Upper lobe of right lung (tissue), 1 donor: ENCODE data around the gene SCN5A. TPM values are rescaled to one million over a fixed set of nuclear protein-coding genes. Genes with fewer than 3 reads are reported as not detected.

Source experiments
- ATAC-seq: fragments of 200-7000 bp; cut with Tn5 transposase; one replicate; pipeline ENCODE4 v1.9.1; 2020; ENCODE audit warnings: mild to moderate bottlenecking, moderate library complexity
- DNase-seq: peaks from one replicate; pipeline ENCODE4 v3.0.0-alpha.2; 2020
- H3K27ac ChIP-seq: fragments of 200-600 bp; one replicate; pipeline ENCODE4 v1.8.0; 2022
- H3K27me3 ChIP-seq: fragments of 200-600 bp; one replicate; pipeline ENCODE4 v1.8.0; 2022; ENCODE audit warnings: mild to moderate bottlenecking
- H3K36me3 ChIP-seq: fragments of 200-600 bp; one replicate; pipeline ENCODE4 v1.8.0; 2022
- H3K4me1 ChIP-seq: fragments of 200-600 bp; one replicate; pipeline ENCODE4 v1.8.0; 2022
- H3K4me3 ChIP-seq: fragments of 200-600 bp; one replicate; pipeline ENCODE4 v1.8.0; 2022; ENCODE audit warnings: mild to moderate bottlenecking
- H3K9me3 ChIP-seq: fragments of 200-600 bp; one replicate; pipeline ENCODE4 v1.8.0; 2022
- CTCF ChIP-seq: fragments of 200-600 bp; IDR thresholded peaks from one replicate; pipeline ENCODE4 v1.8.0; 2022; ENCODE audit warnings: antibody characterized with exemption
- intact Hi-C: fragments of 100-400 bp; cut with DNase I; formaldehyde crosslinking; loops from one replicate; pipeline ENCODE4 v1.11.0; 2022
- total RNA-seq: library from RNA; stranded (reverse); fragmentation: NEBNext Ultra II Directional; extraction: Animal tissue kit (Norgen Biotek cat#: 25700); gene quantifications from one replicate; pipeline ENCODE4 v1.2.1, GENCODE V29; 2021
- donor health status: DM: no; HTN: yes; CAD: no; lungs with severe emphysema.

SCN5A gene
- total RNA-seq, 1 donor from 2014 or later: 0.58 TPM

DNA sequence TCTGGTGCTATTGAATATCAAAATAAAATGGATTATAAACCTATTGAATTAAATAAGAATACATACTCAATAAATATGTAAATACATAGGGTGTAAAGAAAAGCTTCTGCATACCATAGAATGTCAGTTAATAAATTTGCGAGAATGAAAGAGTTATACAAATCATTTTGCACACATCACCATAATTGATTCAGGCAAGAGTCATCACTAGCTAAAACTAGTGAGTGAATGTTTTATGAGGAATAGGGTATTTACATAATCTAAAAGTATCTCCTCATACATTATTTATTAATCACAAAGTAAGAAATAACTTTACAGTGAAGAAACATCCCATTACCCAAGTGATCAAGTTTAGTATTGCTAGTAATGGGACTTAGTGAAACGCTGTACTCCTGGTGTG, 139.8 kb downstream of the SCN5A start:
- Histone ChIP-seq H3K4me1 (no peaks in the 10 kb centered on the region), H3K4me3 (no peak overlapping the region), H3K27ac (no peak overlapping the region), H3K27me3 (no peaks in the 10 kb centered on the region), H3K9me3 (no peaks in the 10 kb centered on the region), H3K36me3 (peaks cover 83% of the 10 kb centered on the region)
- intact Hi-C loops: no loop called here
- no peak for ATAC-seq
- TF ChIP-seq CTCF: no peak
- DNase-seq: no peak

DNA sequence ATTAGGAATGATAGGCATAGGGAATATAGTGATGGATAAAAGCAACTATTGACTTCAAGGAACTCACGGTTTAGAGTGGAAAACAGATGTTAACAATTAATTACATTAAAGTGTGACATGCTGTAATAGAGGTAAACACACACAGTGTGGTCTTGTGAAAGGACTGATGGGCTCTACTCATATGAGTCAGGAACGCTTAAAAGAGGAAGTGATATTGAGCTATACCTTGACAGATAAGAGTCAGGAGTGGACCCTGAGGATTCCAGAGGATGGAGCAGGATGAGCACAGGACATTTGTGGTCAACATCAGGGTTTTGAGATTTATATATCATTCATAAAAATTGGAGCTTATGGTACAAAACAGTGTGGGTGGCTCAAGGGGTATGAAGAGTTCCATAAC, 142.4 kb downstream of the SCN5A start:
- TF ChIP-seq CTCF: no peak
- ATAC-seq (no peak), DNase-seq (no peak)
- Histone ChIP-seq H3K27me3 (no peaks in the 10 kb centered on the region), H3K36me3 (peaks cover 82% of the 10 kb centered on the region), H3K4me3 (no peak overlapping the region), H3K27ac (no peak overlapping the region), H3K4me1 (no peaks in the 10 kb centered on the region), H3K9me3 (no peaks in the 10 kb centered on the region)
- intact Hi-C loops: no loop called here

GRCh38 chr3:38500688-38501417, 148.6 kb downstream of the SCN5A start:
- no peak overlapping the region for H3K27ac ChIP-seq
- H3K9me3 ChIP-seq: no peaks in the 10 kb centered on the region
- ATAC-seq (no peak), DNase-seq (no peak)
- H3K36me3 ChIP-seq: peaks cover 29% of the 10 kb centered on the region
- H3K4me1 ChIP-seq: peaks cover 7% of the 10 kb centered on the region
- TF ChIP-seq CTCF: no peak
- no peak overlapping the region for H3K4me3 ChIP-seq
- intact Hi-C loops: no loop called here
- no peaks in the 10 kb centered on the region for H3K27me3 ChIP-seq

Other genes starting within 250 kb of the SCN5A start
- 6.6 TPM for gene ACVR2B, start 195.8 kb downstream of the SCN5A start, total RNA-seq
- gene EXOG, start 153.3 kb downstream of the SCN5A start, total RNA-seq: 10.7 TPM
- not detected for gene SCN10A, start 166.5 kb upstream of the SCN5A start, total RNA-seq